ENCODE measurements around the gene KCNC3.

GRCh38 chr19:50359328-50359818 lies 30.2 kb upstream of the KCNC3 start:
- no peak for TF ChIP-seq CTCF (IDR thresholded peaks at IDR 0.05; ENCODE audit: low read length)
- no peak for TF ChIP-seq EZH2 (IDR thresholded peaks at IDR 0.05; ENCODE audit: borderline replicate concordance, low read length)
